NK-92 (cell line): ENCODE measurements around the gene SOX15.

Source experiments
- DNase-seq: peaks from one replicate; lab custom pipeline; 2025; ENCODE audit not compliant: unreplicated experiment; lab: John Stamatoyannopoulos, UW

SOX15 gene

GRCh38 chr17:7559320-7560171 is 30.3 kb downstream of the SOX15 start:
- DNase-seq: no peak

GRCh38 chr17:7558544-7559319 is 31.2 kb downstream of the SOX15 start, which contains the start of gene TNFSF13:
Gene TNFSF13 (plus strand): TSS chr17:7558750. CDS start chr17:7559040, 290 bp downstream.
- no peak for DNase-seq

- no peak for DNase-seq
Measured at GRCh38 chr17:7557775-7558543, 31.9 kb downstream of the SOX15 start.

- no peak for DNase-seq
Measured at GRCh38 chr17:7557147-7557764, 32.6 kb downstream of the SOX15 start.

- no peak for DNase-seq
Measured at GRCh38 chr17:7556627-7557026, 33.3 kb downstream of the SOX15 start.

GRCh38 chr17:7555320-7555948 is 34.5 kb downstream of the SOX15 start:
- DNase-seq: no peak

GRCh38 chr17:7553356-7553755 is 36.5 kb downstream of the SOX15 start:
- DNase-seq: no peak

- no peak for DNase-seq
Measured at GRCh38 chr17:7552621-7553051, 37.3 kb downstream of the SOX15 start.

GRCh38 chr17:7551396-7551795 is 38.5 kb downstream of the SOX15 start:
- DNase-seq: no peak

- no peak for DNase-seq
Measured at GRCh38 chr17:7550344-7550743, 39.5 kb downstream of the SOX15 start.

- DNase-seq: no peak
Measured at GRCh38 chr17:7549401-7550055, 40.4 kb downstream of the SOX15 start.

- no peak for DNase-seq
Measured at GRCh38 chr17:7548585-7549400, 41.1 kb downstream of the SOX15 start, which contains the start of gene TNFSF12. Gene TNFSF12 (plus strand): TSS chr17:7549058. CDS start chr17:7549154, 96 bp downstream.

- DNase-seq: no peak
Measured at GRCh38 chr17:7544911-7545310, 45.0 kb downstream of the SOX15 start.

GRCh38 chr17:7541074-7541621 is 48.7 kb downstream of the SOX15 start:
- DNase-seq: no peak

GRCh38 chr17:7538891-7539545 is 50.9 kb downstream of the SOX15 start:
- DNase-seq: no peak
